ELR (cell line): ENCODE measurements around the gene MYL9.
"Not testable (repeated sequence)": the region's sequence is repeated elsewhere in the genome, so short reads cannot be mapped to it uniquely, and the experiment has no call there.

ENCODE experiments used
- DNase-seq: peaks from one replicate; pipeline ENCODE4 v3.0.0-alpha.2; 2015; ENCODE audit warnings: low read depth

MYL9 gene

GRCh38 chr20:36549628-36549941 is 8.3 kb downstream of the MYL9 start:
- no peak for DNase-seq

DNA sequence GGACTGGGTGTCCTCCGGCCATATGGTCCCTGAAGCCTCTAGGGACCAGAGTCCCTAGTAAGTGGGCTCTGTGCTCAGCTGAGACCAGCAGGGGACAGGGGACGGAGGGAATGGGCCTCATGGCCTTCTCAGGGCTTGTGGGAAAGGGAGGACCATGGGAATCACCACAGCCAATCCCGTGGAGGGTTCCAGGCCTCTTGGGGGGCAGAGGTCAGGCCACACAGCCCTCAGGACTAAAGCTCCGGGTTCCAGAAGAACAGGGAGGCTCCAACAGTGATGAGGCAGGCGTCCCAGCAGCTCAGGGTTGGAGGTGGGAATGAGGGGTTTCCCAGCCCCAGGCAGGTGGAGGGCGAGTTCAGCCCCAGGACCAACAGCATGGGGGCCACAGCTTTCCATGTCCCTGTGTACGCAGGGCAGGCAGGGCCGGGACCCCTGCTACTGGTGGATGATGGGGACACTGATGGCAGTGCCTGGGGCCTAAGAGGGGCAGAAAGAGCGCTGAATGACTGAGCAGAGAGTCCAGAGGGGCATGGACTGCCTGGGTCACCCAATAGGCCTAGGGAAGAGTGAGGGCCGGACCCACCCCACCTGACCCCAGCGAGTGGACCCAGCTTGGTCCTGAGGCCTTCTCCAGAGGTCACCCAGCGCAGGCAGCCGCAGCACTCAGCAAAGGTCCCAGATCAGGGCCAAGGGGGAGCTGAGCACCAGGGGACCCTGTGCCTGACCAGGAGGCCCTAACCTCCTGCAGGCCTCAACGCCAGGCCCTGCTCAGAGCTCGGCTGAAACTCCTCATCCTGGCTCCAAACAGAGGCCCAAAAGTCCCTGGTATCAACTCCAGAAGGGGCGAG is 8.8 kb downstream of the MYL9 start:
- no peak for DNase-seq

GRCh38 chr20:36550790-36551299 is 9.5 kb downstream of the MYL9 start:
- no peak for DNase-seq

- no peak for DNase-seq
Measured at GRCh38 chr20:36555248-36555647, 13.9 kb downstream of the MYL9 start.

DNA sequence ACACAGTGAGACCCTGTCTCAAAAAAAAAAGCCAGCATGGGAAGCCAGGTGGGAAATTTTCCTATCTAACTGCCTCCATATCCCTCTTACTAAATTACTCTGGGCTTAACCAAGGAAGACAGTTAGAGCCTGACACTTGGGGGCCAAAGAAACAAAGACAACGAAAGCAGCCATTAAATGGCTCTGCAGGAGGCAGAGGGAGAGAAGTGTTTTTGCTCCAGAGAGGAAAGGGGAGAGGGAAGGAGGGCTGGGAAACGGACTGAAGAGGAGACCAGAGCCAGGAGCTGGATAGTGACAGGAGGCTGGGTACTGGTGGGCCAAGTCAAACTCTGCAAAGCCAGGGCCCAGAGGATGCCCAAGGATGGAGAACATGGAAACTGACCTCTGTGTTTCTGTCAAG is 21.4 kb downstream of the MYL9 start:
- no peak for DNase-seq

- no peak for DNase-seq
Measured at GRCh38 chr20:36563374-36563773, 22.1 kb downstream of the MYL9 start.

GRCh38 chr20:36564078-36564725 is 22.9 kb downstream of the MYL9 start:
- DNase-seq = not testable (repeated sequence)

- DNase-seq = not testable (repeated sequence)
Measured at GRCh38 chr20:36564726-36565121, 23.4 kb downstream of the MYL9 start.

- DNase-seq = no peak
Measured at GRCh38 chr20:36565520-36565919, 24.2 kb downstream of the MYL9 start.

DNA sequence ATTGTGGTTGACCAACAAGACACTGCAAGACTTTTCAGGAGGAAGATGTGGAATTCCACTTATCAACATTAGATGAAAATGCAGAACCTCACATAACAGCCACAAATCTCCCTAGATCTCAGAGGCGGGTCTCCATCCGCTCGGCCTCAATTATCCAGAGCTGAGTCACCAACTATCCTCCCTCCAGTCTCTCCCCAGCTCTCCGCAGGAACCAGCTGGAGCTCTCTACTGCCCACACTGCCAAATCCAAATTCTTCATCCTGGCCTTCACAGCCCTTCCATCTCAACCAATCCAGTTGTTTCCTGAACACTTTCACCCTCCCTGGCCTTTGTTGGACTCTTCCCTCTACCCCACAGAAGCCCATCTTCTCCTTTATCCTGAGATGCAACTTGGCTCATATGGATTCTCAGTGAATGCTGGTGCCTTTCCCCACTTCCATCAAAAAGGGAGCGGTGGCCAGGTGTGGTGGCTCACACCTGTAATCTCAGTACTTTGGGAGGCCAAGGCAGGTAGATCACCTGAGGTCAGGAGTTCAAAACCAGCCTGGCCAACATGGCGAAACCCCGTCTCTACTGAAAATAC is 28.6 kb downstream of the MYL9 start:
- DNase-seq = peak; percentile 69

DNA sequence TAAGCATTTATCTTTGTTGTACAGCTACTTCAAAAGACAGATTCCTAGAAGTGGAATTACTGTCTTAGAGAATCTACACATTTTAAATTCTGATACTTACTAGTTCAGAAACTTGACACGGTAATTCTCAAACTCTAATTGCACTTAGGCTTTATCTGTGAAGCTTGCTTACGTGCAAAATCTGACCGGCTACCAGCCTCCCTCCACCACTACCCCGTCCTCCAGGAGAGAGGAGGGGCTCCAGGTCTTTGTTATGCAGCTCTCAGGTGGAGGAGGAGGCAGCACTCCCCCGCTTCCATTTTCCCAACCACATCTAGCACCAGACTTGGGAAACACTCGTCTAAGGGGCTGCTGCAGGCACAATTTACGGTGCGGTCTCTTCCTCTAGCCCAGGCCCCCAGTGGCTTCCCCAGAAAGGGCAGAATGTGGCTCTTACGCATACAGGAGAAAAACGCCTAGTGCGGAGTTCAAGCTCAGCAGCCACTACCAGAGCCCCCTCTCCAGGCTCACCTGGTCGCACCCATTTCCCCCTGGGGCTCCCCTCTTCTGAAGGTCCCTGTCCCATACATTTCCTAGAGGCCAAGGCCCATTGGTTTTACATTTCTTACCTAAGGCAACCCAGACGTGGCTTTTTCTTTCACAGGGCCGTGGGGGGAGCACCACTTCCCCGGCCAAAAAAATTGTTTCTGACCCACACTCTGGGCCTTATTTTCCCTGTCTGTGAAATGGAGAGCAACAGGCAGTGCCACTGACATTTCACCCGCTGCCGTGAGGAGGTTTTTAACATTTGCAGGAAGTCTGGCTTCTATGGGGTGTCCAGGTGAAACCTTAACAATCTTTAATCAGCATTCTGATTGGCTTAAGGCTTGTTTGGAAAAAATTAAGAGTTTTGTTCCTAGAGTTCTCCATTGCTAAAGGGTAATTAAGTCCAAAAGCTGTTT is 30.5 kb downstream of the MYL9 start:
- DNase-seq = no peak

DNA sequence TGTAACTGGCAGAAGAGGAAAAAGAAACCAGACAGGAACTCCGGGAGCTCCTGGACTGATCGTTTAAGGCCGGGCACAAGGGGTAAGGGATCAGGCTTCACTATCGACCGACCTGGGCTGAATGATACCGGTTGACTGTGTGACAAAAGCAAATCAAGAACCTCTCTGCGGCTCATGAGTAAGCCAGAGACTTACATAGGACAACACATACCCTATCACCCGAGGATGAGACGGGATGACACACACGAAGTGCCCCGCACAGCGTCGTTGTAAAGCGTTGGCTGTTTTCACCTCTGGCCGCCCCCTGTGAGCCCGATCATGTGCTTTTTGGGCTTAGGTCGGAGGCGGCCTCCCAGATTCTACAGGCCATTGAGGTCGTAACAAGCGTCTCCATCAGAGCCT is 31.4 kb downstream of the MYL9 start:
- DNase-seq = peak; percentile 79

GRCh38 chr20:36573103-36573797 is 31.9 kb downstream of the MYL9 start, which contains the start of gene TGIF2:
Gene TGIF2, plus strand, starts transcription at chr20:36573597. Its CDS starts 5,178 bp downstream, at chr20:36578775.
- peak; percentile 94 for DNase-seq

GRCh38 chr20:36573798-36574365 is 32.6 kb downstream of the MYL9 start:
- peak; percentile 41 for DNase-seq

DNA sequence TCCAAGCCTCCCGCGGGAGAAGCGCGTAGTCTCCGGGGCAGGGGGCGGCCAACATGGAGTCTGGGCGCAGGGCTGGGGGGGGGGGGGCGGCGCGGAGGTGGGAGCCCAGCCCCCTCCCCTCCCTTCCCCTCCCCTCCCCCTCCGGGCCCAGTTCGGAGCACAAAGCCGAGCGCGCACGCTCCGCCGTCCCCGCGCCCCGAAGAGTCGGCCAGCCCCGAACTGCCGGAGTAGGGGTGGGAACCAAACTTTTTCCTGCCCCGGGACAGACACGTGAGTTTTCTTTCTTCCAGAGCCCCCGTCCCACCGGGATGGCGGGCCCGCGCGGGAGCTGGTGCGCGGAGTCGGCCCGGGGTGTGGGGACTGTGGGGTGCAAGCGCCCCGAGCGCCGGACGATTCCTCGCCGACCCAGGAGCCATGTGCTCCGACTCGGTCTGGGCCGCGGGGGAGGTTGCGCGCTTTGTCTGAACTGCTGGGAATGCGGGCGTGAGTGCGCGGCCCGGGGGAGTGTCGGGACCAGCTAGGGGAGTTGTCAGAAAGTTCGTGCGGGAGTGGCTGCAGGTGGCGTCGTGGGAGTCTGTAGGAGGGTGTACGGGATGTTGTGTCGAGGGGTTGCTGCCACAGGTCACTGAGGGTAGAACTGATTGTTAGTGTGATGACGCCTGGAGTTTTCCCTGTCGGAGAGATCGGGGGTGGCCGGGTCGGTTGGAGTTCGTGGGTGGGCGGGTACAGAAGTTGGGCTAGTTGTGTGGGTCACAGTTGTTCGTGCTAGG is 33.2 kb downstream of the MYL9 start:
- DNase-seq = peak; percentile 77

- no peak for DNase-seq
Measured at GRCh38 chr20:36576081-36576445, 34.7 kb downstream of the MYL9 start.

DNA sequence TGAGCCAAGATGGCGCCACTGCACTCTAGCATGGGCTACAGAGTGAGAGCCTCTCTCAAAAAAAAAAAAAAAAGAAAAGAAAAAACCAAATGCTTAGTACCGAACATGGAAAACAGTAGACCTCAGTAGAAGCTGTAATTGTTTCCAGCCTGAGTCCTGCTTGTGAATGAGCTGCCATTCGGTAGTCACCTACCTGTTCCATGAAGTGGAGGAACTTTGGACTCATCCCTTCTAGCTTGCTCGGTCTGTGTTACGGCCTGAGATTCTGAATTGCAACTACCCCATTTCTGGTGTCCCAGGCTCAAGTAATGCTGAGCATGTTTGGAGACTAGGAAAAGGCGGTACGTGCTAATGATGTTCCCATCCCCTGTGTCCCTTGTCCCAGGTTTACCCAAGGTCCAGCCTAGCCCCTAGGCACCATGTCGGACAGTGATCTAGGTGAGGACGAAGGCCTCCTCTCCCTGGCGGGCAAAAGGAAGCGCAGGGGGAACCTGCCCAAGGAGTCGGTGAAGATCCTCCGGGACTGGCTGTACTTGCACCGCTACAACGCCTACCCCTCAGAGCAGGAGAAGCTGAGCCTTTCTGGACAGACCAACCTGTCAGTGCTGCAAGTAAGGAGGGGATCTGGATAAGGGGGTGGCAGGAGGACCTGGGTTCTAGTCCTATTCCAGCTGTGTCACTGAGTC is 37.2 kb downstream of the MYL9 start:
- DNase-seq = no peak

GRCh38 chr20:36579996-36580545 is 38.8 kb downstream of the MYL9 start:
- peak; percentile 47 for DNase-seq

- DNase-seq = no peak
Measured at GRCh38 chr20:36582322-36582721, 41.0 kb downstream of the MYL9 start.
